Measurements from ENCODE around the gene HOXC12. TPM values are rescaled to one million over a fixed set of nuclear protein-coding genes. Genes with fewer than 3 reads are reported as not detected.

HOXC12 gene
- total and polyA plus RNA-seq, 2 donors (not counting 1 experiment from before 2014, with no cell fraction given) = not detected

DNA sequence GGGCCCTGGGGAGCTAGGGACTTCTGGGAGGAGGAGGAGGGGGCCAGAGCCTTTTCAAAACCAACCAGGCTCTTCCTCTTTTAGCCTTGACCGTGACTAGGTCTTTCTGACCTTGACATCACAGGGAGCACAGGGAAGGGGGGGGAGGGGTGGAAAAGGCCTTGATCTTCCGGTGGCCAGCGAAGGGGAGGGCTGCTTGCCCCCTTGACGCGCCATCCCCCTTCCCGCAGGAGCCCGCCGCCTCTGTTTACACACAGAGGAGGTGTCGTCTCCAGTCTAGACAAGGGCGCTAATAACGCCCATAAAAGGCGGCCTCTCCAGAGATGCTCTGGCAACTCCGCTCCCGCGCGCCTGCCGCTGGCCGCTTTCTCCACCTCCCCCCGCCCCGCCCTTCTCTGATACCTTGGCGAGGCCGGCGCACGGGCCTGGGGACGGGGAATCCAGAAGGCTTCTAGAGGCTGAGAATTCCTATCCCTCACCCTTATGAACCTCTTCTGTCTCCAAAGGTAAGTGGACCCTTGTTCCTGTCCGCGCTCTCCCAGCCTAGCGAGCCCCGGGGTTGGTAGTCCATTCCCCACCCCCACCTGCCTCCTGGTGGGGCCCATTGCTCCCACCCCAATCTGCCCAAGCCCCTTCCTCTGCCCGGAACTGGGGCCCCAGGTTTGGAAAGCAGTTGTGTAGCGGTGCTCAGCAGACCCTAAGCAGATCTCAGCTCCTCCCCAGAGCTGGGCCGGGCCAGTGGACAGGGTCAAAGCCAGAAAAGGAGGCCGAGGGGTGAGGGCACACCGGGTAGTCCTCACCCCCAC is 4.9 kb upstream of the HOXC12 start:
- WGBS (ENCODE audit: insufficient coverage) = 6% methylated on average over 31 of the region's 34 CpGs

More for the DNA sequence above, 4.9 kb upstream of the HOXC12 start:
- H3K9ac ChIP-seq (ENCODE audit: low read length) = no peak overlapping the region
- DNase-seq (no peak), ATAC-seq (ENCODE audit: low read depth) (no peak)
- no peak overlapping the region for H3K4me3 ChIP-seq (ENCODE audit: control extremely low read depth in 1 of 5, extremely low read depth in 1 of 5, insufficient read depth in 1 of 5, low read depth in 2 of 5, low read length in 4 of 5)
- no peaks in the 10 kb centered on the region for H3K79me2 ChIP-seq (ENCODE audit: control insufficient read depth, insufficient read depth, low read length)
- H3K36me3 ChIP-seq (replicated peaks in 1 of 2; ENCODE audit: control extremely low read depth in 1 of 2, control insufficient read depth in 1 of 2, extremely low read depth in 1 of 2, insufficient read depth in 2 of 2, low read length in 1 of 2) = no peaks in the 10 kb centered on the region
- H3K27ac Mint-ChIP-seq = no peak overlapping the region
- peaks cover 0 to 67% (median 11%) of the 10 kb centered on the region in 3 donors for H3K9me3 ChIP-seq (ENCODE audit: control extremely low read depth in 1 of 3, control insufficient read depth in 2 of 3, insufficient read depth in 1 of 3, low read length in 2 of 3)
- intact Hi-C loops (cut with micrococcal nuclease) = loop anchor here (5.0 kb wide), 2 partner anchors 47 to 62 kb away; no protein-coding TSS in a partner anchor
- no peak overlapping the region for H3K4me2 ChIP-seq (replicated peaks; ENCODE audit: low read depth, low read length, poor library complexity, severe bottlenecking)
- peaks cover 75% of the 10 kb centered on the region for H3K27me3 Mint-ChIP-seq
- peaks cover 5 to 35% of the 10 kb centered on the region in 2 donors for H3K4me1 ChIP-seq (ENCODE audit: control insufficient read depth in 2 of 2, insufficient read depth in 2 of 2, low read length in 2 of 2)
- no peaks in the 10 kb centered on the region for H3K9me3 Mint-ChIP-seq (ENCODE audit: insufficient read depth)
- ChIA-PET POLR2A (no interaction called here), CTCF (no interaction called here)
- no peak for TF ChIP-seq CTCF (IDR thresholded peaks at IDR 0.05)
- TF ChIP-seq EZH2 (IDR thresholded peaks at IDR 0.05; ENCODE audit: borderline replicate concordance, insufficient read depth, low read depth, low read length, poor library complexity, severe bottlenecking) = no peak
- H3K4me1 Mint-ChIP-seq = peaks cover 5% of the 10 kb centered on the region
- H4K20me1 ChIP-seq (ENCODE audit: control insufficient read depth, insufficient read depth, low read length, poor library complexity, severe bottlenecking) = no peaks in the 10 kb centered on the region
- no peak overlapping the region for H2AFZ ChIP-seq (ENCODE audit: insufficient read depth, low read depth, low read length, poor library complexity, severe bottlenecking)
- H3K27me3 ChIP-seq (replicated peaks in 1 of 4; ENCODE audit: control extremely low read depth in 1 of 4, control insufficient read depth in 3 of 4, insufficient read depth in 4 of 4, low read length in 3 of 4) = peaks cover 0 to 99% (median 86%) of the 10 kb centered on the region in 4 experiments
- H3K4me3 Mint-ChIP-seq = no peak overlapping the region
- no peak overlapping the region for H3K27ac ChIP-seq (ENCODE audit: low read length in 2 of 2)
